Karpas-422 (cell line): Measurements from ENCODE around the gene NEURL1. TPM values are rescaled to one million over a fixed set of nuclear protein-coding genes. Genes with fewer than 3 reads are reported as not detected.

Experiments used
- DNase-seq: peaks from one replicate; pipeline ENCODE4 v3.0.0-alpha.2; 2015
- H2AFZ ChIP-seq: fragments of 200-600 bp; sonication (generic); 2 replicates; pipeline ENCODE4 v1.6.1; 2014; ENCODE audit warnings: antibody characterized with exemption, low read length, mixed read lengths
- H3K27ac ChIP-seq: fragments of 200-600 bp; sonication (generic); 2 replicates; pipeline ENCODE4 v1.5.1; 2014; ENCODE audit warnings: mild to moderate bottlenecking, low read length, moderate library complexity
- H3K27me3 ChIP-seq: fragments of 200-600 bp; sonication (generic); 2 replicates; pipeline ENCODE4 v1.6.1; 2014; ENCODE audit warnings: low read length, mixed read lengths
- H3K36me3 ChIP-seq: fragments of 200-600 bp; sonication (generic); 2 replicates; pipeline ENCODE4 v1.6.1; 2014; ENCODE audit warnings: low read length, mixed read lengths; ENCODE audit not compliant: insufficient read depth
- H3K4me1 ChIP-seq: fragments of 200-600 bp; sonication (generic); 2 replicates; pipeline ENCODE4 v1.6.1; 2014; ENCODE audit warnings: mild to moderate bottlenecking, low read length, mixed read lengths
- H3K4me2 ChIP-seq: fragments of 200-600 bp; sonication (generic); 2 replicates; pipeline ENCODE4 v1.6.1; 2014; ENCODE audit warnings: low read length, low read depth, mild to moderate bottlenecking; ENCODE audit not compliant: poor library complexity, severe bottlenecking
- H3K4me3 ChIP-seq: fragments of 200-600 bp; sonication (generic); 2 replicates; pipeline ENCODE4 v1.5.1; 2014; ENCODE audit warnings: mild to moderate bottlenecking, antibody characterized with exemption, low read length, mixed read lengths
- H3K79me2 ChIP-seq: fragments of 200-600 bp; sonication (generic); 2 replicates; pipeline ENCODE4 v1.6.1; 2014; ENCODE audit warnings: mild to moderate bottlenecking, low read length, mixed read lengths
- H3K9ac ChIP-seq: fragments of 200-600 bp; sonication (generic); 2 replicates; pipeline ENCODE4 v1.6.0; 2014; ENCODE audit warnings: low read length
- H3K9me2 ChIP-seq: fragments of 200-600 bp; sonication (generic), shearing (Covaris generic); replicated peaks from 2 replicates; pipeline ENCODE4 v1.6.0; 2014; ENCODE audit warnings: mild to moderate bottlenecking, low read length, moderate library complexity; ENCODE audit not compliant: insufficient read depth
- H3K9me3 ChIP-seq: fragments of 300-700, 200-600 bp; sonication (generic); 2 replicates; pipeline ENCODE4 v1.6.1; 2014; ENCODE audit warnings: low read length, mixed read lengths
- H4K20me1 ChIP-seq: fragments of 200-600 bp; sonication (generic); 2 replicates; pipeline ENCODE4 v1.6.1; 2014; ENCODE audit warnings: mild to moderate bottlenecking, antibody characterized with exemption, low read length, low read depth; ENCODE audit not compliant: insufficient read depth
- total RNA-seq: library from RNA; depleted of rRNA; stranded (reverse); fragments of >200 nt; shearing (Covaris generic); gene quantifications from 2 replicates; pipeline ENCODE4 v1.2.3, GENCODE V29; 2014; ENCODE audit warnings: low replicate concordance

Gene NEURL1
- total RNA-seq, 1 experiment from 2014 or later = not detected

- H3K4me2 ChIP-seq = no peak overlapping the region
- H4K20me1 ChIP-seq = no peaks in the 10 kb centered on the region
- DNase-seq = no peak
- H3K9me3 ChIP-seq = no peaks in the 10 kb centered on the region
- no peak overlapping the region for H3K27ac ChIP-seq
- H3K9me2 ChIP-seq = no peaks in the 10 kb centered on the region
- H3K79me2 ChIP-seq = no peaks in the 10 kb centered on the region
- H2AFZ ChIP-seq = no peak overlapping the region
- H3K36me3 ChIP-seq = no peaks in the 10 kb centered on the region
- no peak overlapping the region for H3K9ac ChIP-seq
- H3K4me1 ChIP-seq = no peaks in the 10 kb centered on the region
- no peaks in the 10 kb centered on the region for H3K27me3 ChIP-seq
- H3K4me3 ChIP-seq = no peak overlapping the region
Measured at GRCh38 chr10:103635580-103635979, 142.1 kb downstream of the NEURL1 start.

GRCh38 chr10:103636492-103636891, 143.0 kb downstream of the NEURL1 start:
- no peak overlapping the region for H3K4me2 ChIP-seq
- no peaks in the 10 kb centered on the region for H3K9me2 ChIP-seq
- H3K4me3 ChIP-seq = no peak overlapping the region
- H4K20me1 ChIP-seq = no peaks in the 10 kb centered on the region; the same call in 1 of the 2 replicates
- H3K27ac ChIP-seq = no peak overlapping the region
- H2AFZ ChIP-seq = no peak overlapping the region
- H3K79me2 ChIP-seq = no peaks in the 10 kb centered on the region
- no peak for DNase-seq
- H3K9me3 ChIP-seq = no peaks in the 10 kb centered on the region
- H3K36me3 ChIP-seq = no peaks in the 10 kb centered on the region
- H3K9ac ChIP-seq = no peak overlapping the region
- H3K4me1 ChIP-seq = no peaks in the 10 kb centered on the region
- H3K27me3 ChIP-seq = no peaks in the 10 kb centered on the region

- H3K4me1 ChIP-seq = no peaks in the 10 kb centered on the region
- no peaks in the 10 kb centered on the region for H3K9me2 ChIP-seq
- no peak overlapping the region for H3K4me2 ChIP-seq
- no peaks in the 10 kb centered on the region for H3K36me3 ChIP-seq
- H3K79me2 ChIP-seq = no peaks in the 10 kb centered on the region
- H4K20me1 ChIP-seq = no peaks in the 10 kb centered on the region; the same call in 1 of the 2 replicates
- no peak overlapping the region for H3K4me3 ChIP-seq
- H2AFZ ChIP-seq = no peak overlapping the region
- H3K27me3 ChIP-seq = no peaks in the 10 kb centered on the region
- no peak overlapping the region for H3K9ac ChIP-seq
- no peaks in the 10 kb centered on the region for H3K9me3 ChIP-seq
- DNase-seq = no peak
- no peak overlapping the region for H3K27ac ChIP-seq
Measured at GRCh38 chr10:103637011-103637410, 143.5 kb downstream of the NEURL1 start.

GRCh38 chr10:103637927-103638557, 144.5 kb downstream of the NEURL1 start:
- Histone ChIP-seq H3K27ac (no peak overlapping the region), H3K4me1 (no peaks in the 10 kb centered on the region), H3K36me3 (no peaks in the 10 kb centered on the region), H3K79me2 (no peaks in the 10 kb centered on the region), H4K20me1 (no peaks in the 10 kb centered on the region; the same call in 1 of the 2 replicates), H3K9ac (no peak overlapping the region), H3K9me2 (no peaks in the 10 kb centered on the region), H3K27me3 (no peaks in the 10 kb centered on the region), H3K9me3 (no peaks in the 10 kb centered on the region), H2AFZ (no peak overlapping the region), H3K4me3 (no peak overlapping the region), H3K4me2 (no peak overlapping the region)
- DNase-seq = no peak

- Histone ChIP-seq H3K36me3 (no peaks in the 10 kb centered on the region), H3K27me3 (no peaks in the 10 kb centered on the region), H3K4me1 (no peaks in the 10 kb centered on the region), H3K9me3 (no peaks in the 10 kb centered on the region), H3K27ac (no peak overlapping the region), H3K4me3 (no peak overlapping the region), H3K79me2 (no peaks in the 10 kb centered on the region), H4K20me1 (no peaks in the 10 kb centered on the region; the same call in 1 of the 2 replicates), H3K9ac (no peak overlapping the region), H2AFZ (no peak overlapping the region), H3K9me2 (no peaks in the 10 kb centered on the region), H3K4me2 (no peak overlapping the region)
- no peak for DNase-seq
Measured at GRCh38 chr10:103638948-103639347, 145.4 kb downstream of the NEURL1 start.

GRCh38 chr10:103640436-103641181, 147.1 kb downstream of the NEURL1 start:
- no peaks in the 10 kb centered on the region for H3K9me3 ChIP-seq
- H3K4me1 ChIP-seq = no peaks in the 10 kb centered on the region
- no peak overlapping the region for H2AFZ ChIP-seq
- H4K20me1 ChIP-seq = no peaks in the 10 kb centered on the region; the same call in 1 of the 2 replicates
- no peak for DNase-seq
- H3K27me3 ChIP-seq = no peaks in the 10 kb centered on the region
- no peak overlapping the region for H3K9ac ChIP-seq
- no peaks in the 10 kb centered on the region for H3K9me2 ChIP-seq
- H3K36me3 ChIP-seq = no peaks in the 10 kb centered on the region
- H3K4me3 ChIP-seq = no peak overlapping the region
- no peaks in the 10 kb centered on the region for H3K79me2 ChIP-seq
- no peak overlapping the region for H3K27ac ChIP-seq
- no peak overlapping the region for H3K4me2 ChIP-seq

GRCh38 chr10:103641326-103641725, 147.8 kb downstream of the NEURL1 start:
- Histone ChIP-seq H3K27ac (no peak overlapping the region), H2AFZ (no peak overlapping the region), H3K9me2 (no peaks in the 10 kb centered on the region), H3K27me3 (no peaks in the 10 kb centered on the region), H3K4me3 (no peak overlapping the region), H3K4me1 (no peaks in the 10 kb centered on the region), H3K9ac (no peak overlapping the region), H4K20me1 (no peaks in the 10 kb centered on the region; the same call in 1 of the 2 replicates), H3K4me2 (no peak overlapping the region), H3K9me3 (no peaks in the 10 kb centered on the region), H3K79me2 (no peaks in the 10 kb centered on the region), H3K36me3 (no peaks in the 10 kb centered on the region)
- no peak for DNase-seq
